Stimulated activated naive CD8-positive, alpha-beta T cell treated with anti-CD3 and anti-CD28 coated beads, Interleukin-15, Interleukin-2, amounts not matched to agents 100 ng/mL and 50 ng/mL, for 24 hours (primary cell): ENCODE measurements around the gene TGFB2.
A peak's percentile ranks its signal among the peaks of the same experiment; 100 is the strongest.

Source experiments
- H3K27ac Mint-ChIP-seq: one replicate; pipeline ENCODE4 v1.8.0; 2021; ENCODE audit warnings: mild to moderate bottlenecking, mixed read lengths
- H3K27me3 Mint-ChIP-seq: one replicate; pipeline ENCODE4 v1.8.0; 2021; ENCODE audit warnings: mixed read lengths
- H3K36me3 Mint-ChIP-seq: one replicate; pipeline ENCODE4 v1.8.0; 2021; ENCODE audit warnings: low read depth, mixed read lengths
- H3K4me1 Mint-ChIP-seq: one replicate; pipeline ENCODE4 v1.8.0; 2021; ENCODE audit warnings: low read depth, mixed read lengths
- H3K4me3 Mint-ChIP-seq: one replicate; pipeline ENCODE4 v1.8.0; 2021; ENCODE audit warnings: mild to moderate bottlenecking, mixed read lengths
- H3K9me3 Mint-ChIP-seq: one replicate; pipeline ENCODE4 v1.8.0; 2021; ENCODE audit warnings: mixed read lengths

Gene TGFB2

GRCh38 chr1:218347723-218348627 is 2.8 kb downstream of the TGFB2 start:
- Mint-ChIP-seq H3K4me3 (no peak overlapping the region), H3K27me3 (peaks cover 51% of the 10 kb centered on the region), H3K36me3 (no peaks in the 10 kb centered on the region), H3K9me3 (no peaks in the 10 kb centered on the region), H3K27ac (no peak overlapping the region), H3K4me1 (peaks cover 45% of the 10 kb centered on the region)

- H3K27ac Mint-ChIP-seq: no peak overlapping the region
- peaks cover 45% of the 10 kb centered on the region for H3K4me1 Mint-ChIP-seq
- H3K36me3 Mint-ChIP-seq: no peaks in the 10 kb centered on the region
- H3K9me3 Mint-ChIP-seq: no peaks in the 10 kb centered on the region
- H3K4me3 Mint-ChIP-seq: no peak overlapping the region
- peaks cover 51% of the 10 kb centered on the region for H3K27me3 Mint-ChIP-seq
Observed at GRCh38 chr1:218348628-218349071, 3.5 kb downstream of the TGFB2 start.

- no peaks in the 10 kb centered on the region for H3K9me3 Mint-ChIP-seq
- peaks cover 45% of the 10 kb centered on the region for H3K4me1 Mint-ChIP-seq
- H3K4me3 Mint-ChIP-seq: no peak overlapping the region
- H3K36me3 Mint-ChIP-seq: no peaks in the 10 kb centered on the region
- H3K27ac Mint-ChIP-seq: no peak overlapping the region
- peaks cover 57% of the 10 kb centered on the region for H3K27me3 Mint-ChIP-seq
Observed at GRCh38 chr1:218349348-218350034, 4.4 kb downstream of the TGFB2 start.

- no peak overlapping the region for H3K27ac Mint-ChIP-seq
- H3K27me3 Mint-ChIP-seq: peaks cover 57% of the 10 kb centered on the region
- no peak overlapping the region for H3K4me3 Mint-ChIP-seq
Observed at GRCh38 chr1:218350035-218350525, 4.9 kb downstream of the TGFB2 start.

GRCh38 chr1:218350801-218351266 is 5.7 kb downstream of the TGFB2 start:
- Mint-ChIP-seq H3K27me3 (peaks cover 57% of the 10 kb centered on the region), H3K4me1 (peaks cover 45% of the 10 kb centered on the region), H3K4me3 (peak overlapping the region; percentile 61), H3K9me3 (no peaks in the 10 kb centered on the region), H3K27ac (no peak overlapping the region), H3K36me3 (no peaks in the 10 kb centered on the region)

More at GRCh38 chr1:218350035-218350525, 4.9 kb downstream of the TGFB2 start:
- Mint-ChIP-seq H3K4me1 (peaks cover 45% of the 10 kb centered on the region), H3K36me3 (no peaks in the 10 kb centered on the region), H3K9me3 (no peaks in the 10 kb centered on the region)

GRCh38 chr1:218351391-218352074 is 6.4 kb downstream of the TGFB2 start:
- H3K27ac Mint-ChIP-seq: peak overlapping the region; percentile 26
- peak overlapping the region; percentile 61 for H3K4me3 Mint-ChIP-seq
- peaks cover 51% of the 10 kb centered on the region for H3K27me3 Mint-ChIP-seq

GRCh38 chr1:218352075-218352438 is 6.9 kb downstream of the TGFB2 start:
- no peak overlapping the region for H3K4me3 Mint-ChIP-seq

More at GRCh38 chr1:218351391-218352074, 6.4 kb downstream of the TGFB2 start:
- Mint-ChIP-seq H3K4me1 (peaks cover 38% of the 10 kb centered on the region), H3K36me3 (no peaks in the 10 kb centered on the region), H3K9me3 (no peaks in the 10 kb centered on the region)

GRCh38 chr1:218353656-218354055 is 8.5 kb downstream of the TGFB2 start:
- Mint-ChIP-seq H3K4me3 (no peak overlapping the region), H3K36me3 (no peaks in the 10 kb centered on the region), H3K27ac (no peak overlapping the region), H3K9me3 (no peaks in the 10 kb centered on the region), H3K27me3 (peaks cover 30% of the 10 kb centered on the region), H3K4me1 (peaks cover 27% of the 10 kb centered on the region)

More at GRCh38 chr1:218352075-218352438, 6.9 kb downstream of the TGFB2 start:
- Mint-ChIP-seq H3K4me1 (peaks cover 33% of the 10 kb centered on the region), H3K36me3 (no peaks in the 10 kb centered on the region), H3K27ac (no peak overlapping the region), H3K9me3 (no peaks in the 10 kb centered on the region), H3K27me3 (peaks cover 46% of the 10 kb centered on the region)

- H3K27me3 Mint-ChIP-seq: peaks cover 17% of the 10 kb centered on the region
- H3K4me1 Mint-ChIP-seq: peaks cover 23% of the 10 kb centered on the region
- no peaks in the 10 kb centered on the region for H3K9me3 Mint-ChIP-seq
- H3K4me3 Mint-ChIP-seq: no peak overlapping the region
- H3K27ac Mint-ChIP-seq: no peak overlapping the region
- no peaks in the 10 kb centered on the region for H3K36me3 Mint-ChIP-seq
Observed at GRCh38 chr1:218355278-218355677, 10.1 kb downstream of the TGFB2 start.

GRCh38 chr1:218357211-218357892 is 12.2 kb downstream of the TGFB2 start:
- Mint-ChIP-seq H3K36me3 (no peaks in the 10 kb centered on the region), H3K27me3 (peaks cover 15% of the 10 kb centered on the region), H3K4me3 (no peak overlapping the region), H3K27ac (no peak overlapping the region), H3K9me3 (no peaks in the 10 kb centered on the region), H3K4me1 (peaks cover 4% of the 10 kb centered on the region)

GRCh38 chr1:218357893-218358232 is 12.7 kb downstream of the TGFB2 start:
- H3K36me3 Mint-ChIP-seq: no peaks in the 10 kb centered on the region
- H3K27me3 Mint-ChIP-seq: peaks cover 12% of the 10 kb centered on the region
- no peak overlapping the region for H3K27ac Mint-ChIP-seq
- no peak overlapping the region for H3K4me3 Mint-ChIP-seq
- no peaks in the 10 kb centered on the region for H3K9me3 Mint-ChIP-seq
- no peaks in the 10 kb centered on the region for H3K4me1 Mint-ChIP-seq

GRCh38 chr1:218361298-218362065 is 16.3 kb downstream of the TGFB2 start:
- no peaks in the 10 kb centered on the region for H3K36me3 Mint-ChIP-seq
- peaks cover 10% of the 10 kb centered on the region for H3K27me3 Mint-ChIP-seq
- H3K9me3 Mint-ChIP-seq: no peaks in the 10 kb centered on the region
- H3K4me1 Mint-ChIP-seq: no peaks in the 10 kb centered on the region
- no peak overlapping the region for H3K27ac Mint-ChIP-seq
- no peak overlapping the region for H3K4me3 Mint-ChIP-seq

- H3K9me3 Mint-ChIP-seq: no peaks in the 10 kb centered on the region
- no peaks in the 10 kb centered on the region for H3K36me3 Mint-ChIP-seq
- H3K4me1 Mint-ChIP-seq: no peaks in the 10 kb centered on the region
- peaks cover 10% of the 10 kb centered on the region for H3K27me3 Mint-ChIP-seq
- no peak overlapping the region for H3K27ac Mint-ChIP-seq
- no peak overlapping the region for H3K4me3 Mint-ChIP-seq
Observed at GRCh38 chr1:218362418-218363076, 17.4 kb downstream of the TGFB2 start.
